RWPE2 (cell line): ENCODE results near the gene LMX1A.

Experiments
- ATAC-seq: fragments of 200-7000 bp; cut with Tn5 transposase; 3 replicates; pipeline ENCODE4 v1.9.1; 2021; ENCODE audit warnings: low read depth
- DNase-seq: peaks from one replicate; pipeline ENCODE4 v3.0.0-alpha.2; 2020; ENCODE audit warnings: low spot score
- H3K27ac ChIP-seq: fragments of 450-650 bp; 2 replicates; pipeline ENCODE4 v1.5.1; 2017; ENCODE audit warnings: mild to moderate bottlenecking; ENCODE audit not compliant: poor library complexity, severe bottlenecking
- H3K27me3 ChIP-seq: fragments of 250-450 bp; sonication (Bioruptor Pico); 2 replicates; pipeline ENCODE4 v1.5.1; 2021; ENCODE audit warnings: mild to moderate bottlenecking, moderate library complexity; ENCODE audit not compliant: insufficient read depth, poor library complexity, severe bottlenecking
- H3K36me3 ChIP-seq: fragments of 250-450 bp; sonication (Bioruptor Pico); 2 replicates; pipeline ENCODE4 v1.5.1; 2020; ENCODE audit warnings: low read depth, mild to moderate bottlenecking, moderate library complexity
- H3K4me1 ChIP-seq: fragments of 250-450 bp; sonication (Bioruptor Pico); 2 replicates; pipeline ENCODE4 v1.5.1; 2021; ENCODE audit warnings: mild to moderate bottlenecking, moderate library complexity; ENCODE audit not compliant: insufficient read depth, poor library complexity, severe bottlenecking
- H3K4me3 ChIP-seq: fragments of 250-450 bp; sonication (Bioruptor Pico); 2 replicates; pipeline ENCODE4 v1.5.1; 2021; ENCODE audit warnings: mild to moderate bottlenecking, moderate library complexity; ENCODE audit not compliant: severe bottlenecking
- H3K9me3 ChIP-seq: fragments of 250-450 bp; sonication (Bioruptor Pico); 2 replicates; pipeline ENCODE4 v1.5.1; 2021; ENCODE audit warnings: mild to moderate bottlenecking, moderate library complexity; ENCODE audit not compliant: severe bottlenecking
- TF ChIP-seq, protein P1 (sequence below): fragments of 450-650 bp; IDR thresholded peaks from one replicate; pipeline ENCODE4 v1.5.1; 2017; ENCODE audit warnings: mild to moderate bottlenecking, moderate library complexity; ENCODE audit not compliant: poor library complexity, severe bottlenecking

LMX1A gene

GRCh38 chr1:165306543-165307434 lies 49.7 kb downstream of the LMX1A start:
- TF ChIP-seq, protein P1, sequence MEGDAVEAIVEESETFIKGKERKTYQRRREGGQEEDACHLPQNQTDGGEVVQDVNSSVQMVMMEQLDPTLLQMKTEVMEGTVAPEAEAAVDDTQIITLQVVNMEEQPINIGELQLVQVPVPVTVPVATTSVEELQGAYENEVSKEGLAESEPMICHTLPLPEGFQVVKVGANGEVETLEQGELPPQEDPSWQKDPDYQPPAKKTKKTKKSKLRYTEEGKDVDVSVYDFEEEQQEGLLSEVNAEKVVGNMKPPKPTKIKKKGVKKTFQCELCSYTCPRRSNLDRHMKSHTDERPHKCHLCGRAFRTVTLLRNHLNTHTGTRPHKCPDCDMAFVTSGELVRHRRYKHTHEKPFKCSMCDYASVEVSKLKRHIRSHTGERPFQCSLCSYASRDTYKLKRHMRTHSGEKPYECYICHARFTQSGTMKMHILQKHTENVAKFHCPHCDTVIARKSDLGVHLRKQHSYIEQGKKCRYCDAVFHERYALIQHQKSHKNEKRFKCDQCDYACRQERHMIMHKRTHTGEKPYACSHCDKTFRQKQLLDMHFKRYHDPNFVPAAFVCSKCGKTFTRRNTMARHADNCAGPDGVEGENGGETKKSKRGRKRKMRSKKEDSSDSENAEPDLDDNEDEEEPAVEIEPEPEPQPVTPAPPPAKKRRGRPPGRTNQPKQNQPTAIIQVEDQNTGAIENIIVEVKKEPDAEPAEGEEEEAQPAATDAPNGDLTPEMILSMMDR: no peak
- ATAC-seq (no peak), DNase-seq (no peak)

DNA sequence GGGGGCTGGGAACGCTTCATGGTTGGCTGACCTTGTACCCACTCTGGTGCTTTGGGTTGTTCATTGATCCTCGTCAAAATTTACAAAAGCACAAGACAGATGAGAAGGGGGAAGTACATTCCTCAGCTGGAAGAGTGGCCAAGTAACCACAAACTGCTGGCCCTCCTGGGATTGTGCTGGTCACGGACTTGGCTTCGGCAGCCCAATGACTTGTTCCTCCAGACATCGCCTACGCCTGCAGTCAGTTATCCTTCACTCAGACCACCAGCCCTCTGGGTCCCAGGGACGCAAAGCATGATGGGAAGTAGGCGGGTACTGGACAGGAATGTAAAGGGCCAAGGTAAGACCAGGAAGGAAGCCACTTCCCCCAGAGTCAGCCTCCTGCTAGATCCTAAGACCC lies 53.1 kb downstream of the LMX1A start:
- Histone ChIP-seq H3K36me3 (no peaks in the 10 kb centered on the region), H3K4me1 (no peaks in the 10 kb centered on the region), H3K27me3 (no peaks in the 10 kb centered on the region), H3K27ac (no peak overlapping the region), H3K9me3 (no peaks in the 10 kb centered on the region), H3K4me3 (no peak overlapping the region)
- TF ChIP-seq, protein P1: no peak
- DNase-seq (no peak), ATAC-seq (no peak)

More at GRCh38 chr1:165306543-165307434, 49.7 kb downstream of the LMX1A start:
- no peaks in the 10 kb centered on the region for H3K9me3 ChIP-seq
- no peak overlapping the region for H3K4me3 ChIP-seq
- no peaks in the 10 kb centered on the region for H3K36me3 ChIP-seq
- H3K27ac ChIP-seq: no peak overlapping the region
- H3K27me3 ChIP-seq: no peaks in the 10 kb centered on the region
- no peaks in the 10 kb centered on the region for H3K4me1 ChIP-seq

DNA sequence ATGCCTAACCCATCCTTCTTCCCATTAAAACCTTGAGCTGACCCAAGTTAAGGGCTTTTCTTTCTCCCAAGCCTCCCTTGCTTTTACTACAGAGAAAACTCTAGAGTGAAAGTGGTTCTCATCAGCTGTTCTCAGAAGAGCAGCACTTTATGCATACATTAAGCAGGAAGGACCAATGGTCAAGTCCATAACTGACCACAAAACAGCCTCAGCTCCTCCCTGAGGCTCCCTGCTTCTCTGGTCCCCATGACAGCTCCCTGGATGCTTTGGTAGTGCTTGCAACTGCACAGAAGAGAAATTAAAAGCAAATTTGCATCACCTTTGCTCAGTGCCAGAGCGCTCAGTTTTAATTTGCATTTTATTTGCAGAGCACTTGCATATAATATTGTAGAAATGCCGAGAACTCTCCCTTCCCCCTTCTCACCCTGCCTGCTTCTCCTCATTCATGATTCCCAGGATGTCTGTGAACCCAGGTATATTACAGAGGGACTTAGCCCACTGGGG lies 56.1 kb downstream of the LMX1A start:
- no peak for ATAC-seq
- no peaks in the 10 kb centered on the region for H3K27me3 ChIP-seq
- H3K9me3 ChIP-seq: no peaks in the 10 kb centered on the region
- no peaks in the 10 kb centered on the region for H3K4me1 ChIP-seq
- H3K27ac ChIP-seq: no peak overlapping the region
- TF ChIP-seq, protein P1: no peak
- H3K4me3 ChIP-seq: no peak overlapping the region
- DNase-seq: no peak
- H3K36me3 ChIP-seq: no peaks in the 10 kb centered on the region

DNA sequence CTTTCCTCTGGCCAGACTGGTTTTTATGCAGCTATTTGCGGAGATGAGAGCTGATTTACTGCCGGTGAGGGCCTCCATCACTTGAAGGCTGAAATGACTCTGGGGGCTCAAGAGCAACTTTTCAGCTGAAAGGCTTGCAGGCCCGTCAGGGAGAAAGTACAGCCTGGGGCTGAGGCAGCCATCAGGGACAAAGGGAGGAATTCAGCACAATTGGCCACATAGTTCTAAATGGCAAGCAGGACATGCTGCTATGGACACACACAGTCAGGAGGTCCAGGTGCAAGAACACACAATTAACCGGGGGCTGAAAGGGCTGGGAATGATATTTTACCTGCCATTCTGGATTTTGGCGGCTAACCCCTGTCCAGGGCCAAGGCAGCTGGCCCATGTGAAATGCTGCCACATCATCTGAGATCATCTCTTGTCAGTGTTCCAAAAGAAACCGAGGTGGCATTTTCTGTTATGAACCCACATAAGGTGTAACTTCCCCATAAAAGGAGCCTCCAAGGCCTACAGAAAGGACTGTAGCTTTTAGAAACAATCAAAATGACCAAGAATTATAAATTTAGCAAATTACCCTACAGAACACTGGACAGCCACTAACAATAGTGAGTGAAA lies 58.2 kb downstream of the LMX1A start:
- no peaks in the 10 kb centered on the region for H3K4me1 ChIP-seq
- H3K9me3 ChIP-seq: no peaks in the 10 kb centered on the region
- DNase-seq: no peak
- H3K36me3 ChIP-seq: no peaks in the 10 kb centered on the region
- H3K27ac ChIP-seq: no peak overlapping the region
- no peak for ATAC-seq
- no peaks in the 10 kb centered on the region for H3K27me3 ChIP-seq
- H3K4me3 ChIP-seq: no peak overlapping the region
- TF ChIP-seq, protein P1: no peak

DNA sequence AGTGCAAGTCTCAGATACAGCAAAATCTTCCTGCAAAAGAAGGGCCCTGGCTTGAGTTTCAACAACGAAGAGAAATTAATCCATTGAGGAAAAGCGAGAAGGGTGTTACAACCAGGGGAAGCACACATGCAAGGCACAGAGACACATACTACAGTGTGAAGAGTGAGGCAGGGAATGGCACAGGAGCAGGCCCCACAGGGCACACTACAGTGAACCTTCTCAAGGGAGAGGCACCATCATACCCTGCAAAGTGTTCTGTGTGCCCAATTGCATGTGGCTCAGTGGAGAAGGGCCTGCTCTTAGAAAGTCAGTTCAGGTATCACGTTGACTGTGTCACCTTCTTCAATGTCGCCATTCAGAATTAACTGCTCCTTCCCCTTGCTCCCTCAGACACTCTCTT lies 60.3 kb downstream of the LMX1A start:
- ATAC-seq (no peak), DNase-seq (no peak)
- H3K9me3 ChIP-seq: no peaks in the 10 kb centered on the region
- TF ChIP-seq, protein P1: no peak
- H3K27ac ChIP-seq: no peak overlapping the region
- no peak overlapping the region for H3K4me3 ChIP-seq
- H3K27me3 ChIP-seq: no peaks in the 10 kb centered on the region
- H3K36me3 ChIP-seq: no peaks in the 10 kb centered on the region
- no peaks in the 10 kb centered on the region for H3K4me1 ChIP-seq
